Testis (tissue), 2 donors: ENCODE measurements around the gene GRIK2.

Experiments used
- POLR2A ChIP-seq: fragments of 450-650 bp; IDR thresholded peaks from one replicate; pipeline ENCODE4 v1.6.1; 2017; ENCODE audit warnings: antibody characterized with exemption, mild to moderate bottlenecking, moderate library complexity
- TF ChIP-seq, protein P1 (sequence below), 3 experiments: fragments of 450-650 bp in 2 of 3; fragments of 200-600 bp in 1 of 3; sonication (generic) in 1 of 3; IDR thresholded peaks; one replicate each; pipeline ENCODE4 v1.5.1; 2016 to 2019; ENCODE audit warnings: antibody characterized with exemption in 3 of 3, mild to moderate bottlenecking in 2 of 3, moderate library complexity in 1 of 3

DNA sequence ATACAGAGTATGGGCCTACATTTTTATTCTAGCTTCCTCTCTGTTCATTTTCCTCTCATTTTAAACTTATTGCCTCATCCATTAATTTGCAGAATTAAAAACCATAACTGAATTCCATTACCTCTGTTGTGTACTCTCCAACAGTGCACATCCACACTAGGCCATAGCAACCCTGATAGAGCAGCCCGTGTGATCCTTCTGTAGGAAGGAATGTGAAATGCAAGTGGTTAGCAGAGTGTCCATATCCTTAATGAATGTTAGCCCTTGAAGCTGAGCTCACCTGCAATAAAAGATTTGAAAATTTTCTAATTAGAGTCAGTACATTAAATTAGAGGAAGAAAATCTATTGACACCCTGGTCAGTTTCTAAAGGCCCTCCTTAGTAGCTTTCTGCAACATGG, 6.5 kb upstream of the GRIK2 start:
- TF ChIP-seq, protein P1, sequence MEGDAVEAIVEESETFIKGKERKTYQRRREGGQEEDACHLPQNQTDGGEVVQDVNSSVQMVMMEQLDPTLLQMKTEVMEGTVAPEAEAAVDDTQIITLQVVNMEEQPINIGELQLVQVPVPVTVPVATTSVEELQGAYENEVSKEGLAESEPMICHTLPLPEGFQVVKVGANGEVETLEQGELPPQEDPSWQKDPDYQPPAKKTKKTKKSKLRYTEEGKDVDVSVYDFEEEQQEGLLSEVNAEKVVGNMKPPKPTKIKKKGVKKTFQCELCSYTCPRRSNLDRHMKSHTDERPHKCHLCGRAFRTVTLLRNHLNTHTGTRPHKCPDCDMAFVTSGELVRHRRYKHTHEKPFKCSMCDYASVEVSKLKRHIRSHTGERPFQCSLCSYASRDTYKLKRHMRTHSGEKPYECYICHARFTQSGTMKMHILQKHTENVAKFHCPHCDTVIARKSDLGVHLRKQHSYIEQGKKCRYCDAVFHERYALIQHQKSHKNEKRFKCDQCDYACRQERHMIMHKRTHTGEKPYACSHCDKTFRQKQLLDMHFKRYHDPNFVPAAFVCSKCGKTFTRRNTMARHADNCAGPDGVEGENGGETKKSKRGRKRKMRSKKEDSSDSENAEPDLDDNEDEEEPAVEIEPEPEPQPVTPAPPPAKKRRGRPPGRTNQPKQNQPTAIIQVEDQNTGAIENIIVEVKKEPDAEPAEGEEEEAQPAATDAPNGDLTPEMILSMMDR (IDR thresholded peaks at IDR 0.05), result no peak
- no peak for TF ChIP-seq POLR2A
